ENCODE results near the gene CDK5.

DNA sequence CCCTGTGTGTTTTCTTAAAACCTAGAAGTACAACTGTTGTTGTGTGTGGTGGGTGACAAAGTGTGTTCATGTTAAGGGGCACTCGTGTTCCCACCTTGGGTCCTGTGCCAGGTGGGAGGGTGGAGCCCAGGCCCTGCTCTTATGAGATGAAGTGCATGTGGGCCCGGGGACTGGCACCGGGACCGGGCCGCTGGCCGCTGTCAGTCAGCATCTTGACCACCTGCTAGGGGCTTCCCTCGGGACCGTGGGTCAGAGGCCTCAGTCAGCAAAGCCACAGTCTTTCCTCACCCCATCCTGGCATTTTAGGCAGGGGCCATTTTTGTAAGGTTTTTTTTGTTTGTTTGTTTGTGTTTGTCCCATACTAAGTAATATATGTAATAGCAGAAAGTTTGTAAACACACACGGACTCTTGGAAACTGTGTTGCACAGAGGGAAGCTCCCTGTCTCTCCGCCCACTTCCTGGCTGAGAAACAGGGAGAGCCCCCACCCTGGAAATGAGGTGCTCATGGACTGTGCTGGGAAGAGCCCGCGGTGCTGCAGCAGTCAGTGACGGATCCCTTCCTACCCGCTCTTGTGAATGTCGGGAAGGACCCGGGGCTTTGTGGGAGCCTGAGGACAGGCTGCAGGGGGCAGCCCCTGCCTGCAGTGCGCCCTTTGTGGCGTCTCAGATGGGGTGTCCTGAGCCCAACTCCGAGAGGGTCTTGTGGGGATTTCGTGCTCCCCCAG is 42.0 kb upstream of the CDK5 start:
- TF ChIP-seq JUND (IDR thresholded peaks at IDR 0.05), result no peak
- TF ChIP-seq, protein P1, sequence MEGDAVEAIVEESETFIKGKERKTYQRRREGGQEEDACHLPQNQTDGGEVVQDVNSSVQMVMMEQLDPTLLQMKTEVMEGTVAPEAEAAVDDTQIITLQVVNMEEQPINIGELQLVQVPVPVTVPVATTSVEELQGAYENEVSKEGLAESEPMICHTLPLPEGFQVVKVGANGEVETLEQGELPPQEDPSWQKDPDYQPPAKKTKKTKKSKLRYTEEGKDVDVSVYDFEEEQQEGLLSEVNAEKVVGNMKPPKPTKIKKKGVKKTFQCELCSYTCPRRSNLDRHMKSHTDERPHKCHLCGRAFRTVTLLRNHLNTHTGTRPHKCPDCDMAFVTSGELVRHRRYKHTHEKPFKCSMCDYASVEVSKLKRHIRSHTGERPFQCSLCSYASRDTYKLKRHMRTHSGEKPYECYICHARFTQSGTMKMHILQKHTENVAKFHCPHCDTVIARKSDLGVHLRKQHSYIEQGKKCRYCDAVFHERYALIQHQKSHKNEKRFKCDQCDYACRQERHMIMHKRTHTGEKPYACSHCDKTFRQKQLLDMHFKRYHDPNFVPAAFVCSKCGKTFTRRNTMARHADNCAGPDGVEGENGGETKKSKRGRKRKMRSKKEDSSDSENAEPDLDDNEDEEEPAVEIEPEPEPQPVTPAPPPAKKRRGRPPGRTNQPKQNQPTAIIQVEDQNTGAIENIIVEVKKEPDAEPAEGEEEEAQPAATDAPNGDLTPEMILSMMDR (IDR thresholded peaks at IDR 0.05 in 2 of 3, conservative IDR thresholded peaks at IDR 0.05 in 1 of 3; ENCODE audit: borderline replicate concordance in 1 of 3, insufficient read depth in 1 of 3, low read depth in 2 of 3, low read length in 2 of 3), result no peak
- TF ChIP-seq POLR2A (IDR thresholded peaks at IDR 0.05; ENCODE audit: borderline replicate concordance, extremely low read depth, insufficient read depth, insufficient read length), result no peak
- TF ChIP-seq, protein P2, sequence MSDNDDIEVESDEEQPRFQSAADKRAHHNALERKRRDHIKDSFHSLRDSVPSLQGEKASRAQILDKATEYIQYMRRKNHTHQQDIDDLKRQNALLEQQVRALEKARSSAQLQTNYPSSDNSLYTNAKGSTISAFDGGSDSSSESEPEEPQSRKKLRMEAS (IDR thresholded peaks at IDR 0.05), result no peak
- TF ChIP-seq EZH2phosphoT487 (IDR thresholded peaks at IDR 0.05; ENCODE audit: borderline replicate concordance), result no peak
- TF ChIP-seq, protein P3, sequence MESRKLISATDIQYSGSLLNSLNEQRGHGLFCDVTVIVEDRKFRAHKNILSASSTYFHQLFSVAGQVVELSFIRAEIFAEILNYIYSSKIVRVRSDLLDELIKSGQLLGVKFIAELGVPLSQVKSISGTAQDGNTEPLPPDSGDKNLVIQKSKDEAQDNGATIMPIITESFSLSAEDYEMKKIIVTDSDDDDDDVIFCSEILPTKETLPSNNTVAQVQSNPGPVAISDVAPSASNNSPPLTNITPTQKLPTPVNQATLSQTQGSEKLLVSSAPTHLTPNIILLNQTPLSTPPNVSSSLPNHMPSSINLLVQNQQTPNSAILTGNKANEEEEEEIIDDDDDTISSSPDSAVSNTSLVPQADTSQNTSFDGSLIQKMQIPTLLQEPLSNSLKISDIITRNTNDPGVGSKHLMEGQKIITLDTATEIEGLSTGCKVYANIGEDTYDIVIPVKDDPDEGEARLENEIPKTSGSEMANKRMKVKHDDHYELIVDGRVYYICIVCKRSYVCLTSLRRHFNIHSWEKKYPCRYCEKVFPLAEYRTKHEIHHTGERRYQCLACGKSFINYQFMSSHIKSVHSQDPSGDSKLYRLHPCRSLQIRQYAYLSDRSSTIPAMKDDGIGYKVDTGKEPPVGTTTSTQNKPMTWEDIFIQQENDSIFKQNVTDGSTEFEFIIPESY (IDR thresholded peaks at IDR 0.05; ENCODE audit: extremely low read depth, insufficient replicate concordance, low read length), result no peak
- TF ChIP-seq RAD21 (IDR thresholded peaks at IDR 0.05; ENCODE audit: low read depth), result no peak
- TF ChIP-seq POLR2AphosphoS5 (IDR thresholded peaks at IDR 0.05; ENCODE audit: low read depth, low read length), result no peak
- TF ChIP-seq SIN3A (IDR thresholded peaks at IDR 0.05; ENCODE audit: low read depth), result no peak

Data from HCT116 (cell line).